GM12878 (cell line): ENCODE data around the gene S1PR3. TPM values are rescaled to one million over a fixed set of nuclear protein-coding genes. Genes with fewer than 3 reads are reported as not detected.

ENCODE experiments used
- ATAC-seq: fragments of 200-7000 bp; cut with Tn5 transposase; 3 replicates; pipeline ENCODE4 v1.9.1; 2020; ENCODE audit warnings: mild to moderate bottlenecking, moderate library complexity
- BruUV-seq: library from RNA; stranded (reverse); fragments of 400-500 nt; replicated peaks from 2 replicates; lab custom pipeline; 2021; lab: Mats Ljungman, UMichigan
- CTCF ChIA-PET: fragments of 300-600 bp; sonication (Branson Sonifier 250); formaldehyde crosslinking; extraction: SDS; loops from one replicate; lab custom pipeline; 2021; ENCODE audit warnings: inconsistent platforms; lab: Yijun Ruan, JAX
- POLR2A ChIA-PET: fragments of 350-600 bp; formaldehyde crosslinking; extraction: SDS; loops from one replicate; lab custom pipeline; 2021; ENCODE audit warnings: inconsistent platforms; lab: Charles Lee
- RAD21 ChIA-PET: fragments of 300-600 bp; sonication (Branson Sonifier 250); formaldehyde crosslinking; loops from one replicate; lab custom pipeline; 2023; ENCODE audit warnings: antibody characterized with exemption; ENCODE audit not compliant: unreplicated experiment; lab: Charles Lee
- SMC1A ChIA-PET: fragments of 300-600 bp; sonication (Branson Sonifier 250); formaldehyde crosslinking; loops from one replicate; lab custom pipeline; 2023; ENCODE audit not compliant: unreplicated experiment, uncharacterized antibody; lab: Charles Lee
- DNase-seq: peaks from one replicate; pipeline ENCODE4 v3.0.0-alpha.2; 2011; ENCODE audit warnings: low read depth, low spot score
- FAIRE-seq: peaks from 3 replicates; lab custom pipeline; 2011; peaks lifted over from hg19 to GRCh38; lab: Jason Lieb, UNC
- H2AFZ ChIP-seq: 2 replicates; pipeline ENCODE4 v1.6.0; 2011; ENCODE audit warnings: low read depth, low read length, control low read depth; ENCODE audit not compliant: control insufficient read depth
- H3K27ac ChIP-seq: 2 replicates; pipeline ENCODE4 v1.5.1; 2011; ENCODE audit warnings: control low read depth; ENCODE audit not compliant: control insufficient read depth, insufficient read depth
- H3K27me3 ChIP-seq, 2 experiments: replicated peaks in 1 of 2; 2 replicates each; pipeline versions ENCODE4 v1.6.0 to v1.6.1; 2011; ENCODE audit warnings: low read length in 1 of 2; ENCODE audit not compliant: control insufficient read depth in 2 of 2, insufficient read depth in 2 of 2
- H3K36me3 ChIP-seq, 2 experiments: 2 replicates each; pipeline ENCODE4 v1.5.1; 2011; ENCODE audit warnings: low read length in 1 of 2; ENCODE audit not compliant: control insufficient read depth in 2 of 2, insufficient read depth in 2 of 2
- H3K4me1 ChIP-seq: 2 replicates; pipeline ENCODE4 v1.6.1; 2011; ENCODE audit warnings: mild to moderate bottlenecking, low read length, moderate library complexity, mixed read lengths; ENCODE audit not compliant: control insufficient read depth, insufficient read depth
- H3K4me2 ChIP-seq: 2 replicates; pipeline ENCODE4 v1.6.0; 2011; ENCODE audit warnings: control low read depth; ENCODE audit not compliant: control insufficient read depth, insufficient read depth
- H3K4me3 ChIP-seq: fragments of 200-600 bp; sonication (generic); 2 replicates; pipeline ENCODE4 v1.5.1; 2016
- H3K79me2 ChIP-seq: 2 replicates; pipeline ENCODE4 v1.6.0; 2011; ENCODE audit warnings: low read length; ENCODE audit not compliant: control insufficient read depth, insufficient read depth
- H3K9ac ChIP-seq: 2 replicates; pipeline ENCODE4 v1.8.0; 2011; ENCODE audit warnings: low read length, control low read depth, mixed read lengths; ENCODE audit not compliant: control insufficient read depth, insufficient read depth
- H3K9me3 ChIP-seq: replicated peaks from 3 replicates; pipeline ENCODE4 v1.5.1; 2011; ENCODE audit warnings: mild to moderate bottlenecking, low read length; ENCODE audit not compliant: control insufficient read depth, insufficient read depth
- H4K20me1 ChIP-seq: 2 replicates; pipeline ENCODE4 v1.6.0; 2011; ENCODE audit not compliant: control insufficient read depth, insufficient read depth
- ASH2L ChIP-seq: fragments of 300-600, 200-600 bp; sonication (generic); IDR thresholded peaks from 2 replicates; pipeline ENCODE4 v1.6.1; 2017; ENCODE audit warnings: low read depth, mild to moderate bottlenecking, borderline replicate concordance
- CUX1 ChIP-seq: IDR thresholded peaks from 2 replicates; pipeline ENCODE4 v1.6.1; 2012; ENCODE audit warnings: improper control_type of control experiment, low read depth, low read length; ENCODE audit not compliant: insufficient replicate concordance
- GABPA ChIP-seq: IDR thresholded peaks from 2 replicates; pipeline ENCODE4 v1.6.1; 2014; ENCODE audit warnings: antibody characterized with exemption, low read depth, mild to moderate bottlenecking, inconsistent platforms
- HDGF ChIP-seq: fragments of 450-650 bp; IDR thresholded peaks from 2 replicates; pipeline ENCODE4 v1.6.1; 2016; ENCODE audit warnings: antibody characterized with exemption
- RBBP5 ChIP-seq: fragments of 200-600 bp; sonication (generic); conservative IDR thresholded peaks from 2 replicates; pipeline ENCODE4 v1.6.1; 2016
- SMAD1 ChIP-seq: fragments of 450-650 bp; IDR thresholded peaks from 2 replicates; pipeline ENCODE4 v1.6.1; 2018; ENCODE audit warnings: mild to moderate bottlenecking, low read depth; ENCODE audit not compliant: partially characterized antibody
- YY1 ChIP-seq: IDR thresholded peaks from 2 replicates; pipeline ENCODE4 v1.6.1; 2011; ENCODE audit warnings: low read depth, mild to moderate bottlenecking, low read length
- ZNF622 ChIP-seq: fragments of 450-650 bp; IDR thresholded peaks from 2 replicates; pipeline ENCODE4 v1.6.1; 2017; ENCODE audit warnings: mild to moderate bottlenecking, inconsistent platforms
- WGBS: methylation state at CpG from one replicate; pipeline ENCODE4 v1.1.6; 2016; ENCODE audit warnings: low lambda C conversion rate; ENCODE audit not compliant: insufficient replicate concordance, insufficient coverage; ENCODE audit errors: missing lambda C conversion rate; 5-methylcytosine and 5-hydroxymethylcytosine counted together
- in situ Hi-C: fragments of 300-500 bp; cut with MboI; formaldehyde crosslinking; loops from 9 replicates; pipeline ENCODE4 v1.14.3; 2018; ENCODE audit warnings: mixed read lengths
- intact Hi-C: fragments of 100-400 bp; cut with micrococcal nuclease; formaldehyde crosslinking; loops from one replicate; pipeline ENCODE4 v1.14.2; 2022; ENCODE audit not compliant: unreplicated experiment
- polyA plus RNA-seq, 11 experiments: library from polyadenylated mRNA; depleted of rRNA in 4 of 11; unstranded in 6 of 11; stranded (reverse) in 5 of 11; fragments of >200 nt; fragmentation: Nextera tagmentation in 4 of 11; fragmentation: Illumina TruSeq in 1 of 11; extraction: Ambion mirVana in 4 of 11; extraction: Trizol in 1 of 11; gene quantifications; 1 replicate in 1 of 11; 2 replicates in 10 of 11; pipeline versions ENCODE4 v1.2.1 to v1.2.3, GENCODE V29; 2011 to 2016; ENCODE audit warnings: inconsistent platforms in 2 of 11, missing spikeins in 2 of 11, low read depth in 1 of 11
- total RNA-seq, 4 experiments: library from RNA; depleted of rRNA in 3 of 4; stranded (reverse); fragments of >200 nt in 3 of 4; fragmentation: Illumina TruSeq in 1 of 4; extraction: Trizol in 1 of 4; gene quantifications; 2 replicates each; pipeline versions ENCODE4 v1.2.1 to v1.2.3, GENCODE V29; 2013 to 2021
- TF ChIP-seq, protein P1 (sequence below): IDR thresholded peaks from 2 replicates; pipeline ENCODE4 v1.6.1; 2012; ENCODE audit warnings: low read length, inconsistent platforms

Gene S1PR3
- total and polyA plus RNA-seq, 10 of the 15 experiments (the other 5 are each of a cell fraction or from before 2014, with no cell fraction given), result 0.01 to 0.18 (median 0.01) TPM; not detected in 7

GRCh38 chr9:89012294-89013042 is 21.2 kb downstream of the S1PR3 start (continued):
- no peak for TF ChIP-seq SMAD1
- no peak for TF ChIP-seq YY1
- TF ChIP-seq RBBP5, result no peak
- TF ChIP-seq GABPA, result no peak
- TF ChIP-seq HDGF, result no peak
- TF ChIP-seq, protein P1, sequence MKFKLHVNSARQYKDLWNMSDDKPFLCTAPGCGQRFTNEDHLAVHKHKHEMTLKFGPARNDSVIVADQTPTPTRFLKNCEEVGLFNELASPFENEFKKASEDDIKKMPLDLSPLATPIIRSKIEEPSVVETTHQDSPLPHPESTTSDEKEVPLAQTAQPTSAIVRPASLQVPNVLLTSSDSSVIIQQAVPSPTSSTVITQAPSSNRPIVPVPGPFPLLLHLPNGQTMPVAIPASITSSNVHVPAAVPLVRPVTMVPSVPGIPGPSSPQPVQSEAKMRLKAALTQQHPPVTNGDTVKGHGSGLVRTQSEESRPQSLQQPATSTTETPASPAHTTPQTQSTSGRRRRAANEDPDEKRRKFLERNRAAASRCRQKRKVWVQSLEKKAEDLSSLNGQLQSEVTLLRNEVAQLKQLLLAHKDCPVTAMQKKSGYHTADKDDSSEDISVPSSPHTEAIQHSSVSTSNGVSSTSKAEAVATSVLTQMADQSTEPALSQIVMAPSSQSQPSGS, result no peak
- no peak for TF ChIP-seq ASH2L

GRCh38 chr9:89013660-89014059 is 22.4 kb downstream of the S1PR3 start:
- in situ Hi-C loops, result no loop called here

More at GRCh38 chr9:89013660-89014059, 22.4 kb downstream of the S1PR3 start:
- ChIA-PET POLR2A (no interaction called here), SMC1A (no interaction called here), RAD21 (no interaction called here), CTCF (no interaction called here)
- no peak for DNase-seq
- FAIRE-seq, result no peak
- Histone ChIP-seq H3K4me1 (no peaks in the 10 kb centered on the region), H3K27ac (no peak overlapping the region), H3K4me3 (no peak overlapping the region), H3K4me2 (no peak overlapping the region), H2AFZ (no peak overlapping the region), H3K27me3 (no peaks in the 10 kb centered on the region), H3K9me3 (no peaks in the 10 kb centered on the region), H3K9ac (no peak overlapping the region), H4K20me1 (no peaks in the 10 kb centered on the region), H3K79me2 (no peaks in the 10 kb centered on the region), H3K36me3 (no peaks in the 10 kb centered on the region)
- 0% methylated on average over 1 of the region's 1 CpG for WGBS
- intact Hi-C loops, result no loop called here
- no TSS peak for BruUV-seq
- TF ChIP-seq CUX1 (no peak), ZNF622 (no peak)
- ATAC-seq, result no peak
